KBM-7 (cell line): ENCODE results near the gene IQCC.

Experiments used
- DNase-seq: peaks from one replicate; pipeline ENCODE4 v3.0.0-alpha.2; 2015
- in situ Hi-C: fragments of 300-500 bp; cut with MboI; formaldehyde crosslinking; loops from 2 replicates; pipeline ENCODE4 v1.14.3; 2020; ENCODE audit warnings: low sequenced_read_pairs, low pct_unique_long_range_greater_than_20kb, mixed read lengths

IQCC gene

DNA sequence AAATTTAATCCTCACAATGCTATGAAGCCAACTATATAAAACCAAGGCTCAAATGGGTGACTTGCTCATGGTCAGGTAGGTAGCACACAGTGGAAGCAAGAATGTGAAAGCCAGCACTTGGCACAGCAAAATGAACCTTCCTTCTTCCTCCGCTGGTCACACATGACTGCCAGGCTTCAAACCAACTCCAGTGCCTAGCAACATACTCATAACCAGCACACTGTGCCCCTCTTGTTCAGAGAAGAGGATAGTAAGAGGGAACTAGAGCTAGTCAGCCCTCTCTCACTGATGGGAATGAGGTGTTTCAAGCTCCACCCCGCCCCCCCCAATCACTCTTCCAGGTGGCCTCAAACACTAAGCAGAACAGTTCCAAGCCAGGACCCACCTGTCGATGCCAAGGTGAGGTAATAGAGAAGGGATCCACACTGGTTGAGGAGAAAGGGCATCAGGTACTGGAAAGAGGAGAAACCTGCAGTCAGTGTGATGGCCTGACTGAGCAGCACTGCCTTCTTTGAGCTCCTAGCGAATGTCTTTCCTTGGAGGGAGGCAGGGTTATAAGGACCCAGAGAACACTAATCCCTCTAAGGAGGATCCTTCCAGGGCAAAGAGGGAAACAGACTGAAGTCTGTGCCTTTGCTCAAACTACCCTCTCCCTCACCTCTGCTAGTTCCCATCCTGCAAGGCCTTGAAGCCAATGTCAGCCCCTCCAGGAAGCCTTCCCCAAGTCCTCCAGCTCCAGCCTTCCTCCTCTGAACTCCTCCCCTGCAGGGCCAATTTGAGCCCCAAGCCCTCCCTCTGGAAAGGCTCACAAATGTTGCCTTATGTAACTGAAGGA is 15.5 kb downstream of the IQCC start:
- no peak for DNase-seq
- in situ Hi-C loops, result no loop called here

DNA sequence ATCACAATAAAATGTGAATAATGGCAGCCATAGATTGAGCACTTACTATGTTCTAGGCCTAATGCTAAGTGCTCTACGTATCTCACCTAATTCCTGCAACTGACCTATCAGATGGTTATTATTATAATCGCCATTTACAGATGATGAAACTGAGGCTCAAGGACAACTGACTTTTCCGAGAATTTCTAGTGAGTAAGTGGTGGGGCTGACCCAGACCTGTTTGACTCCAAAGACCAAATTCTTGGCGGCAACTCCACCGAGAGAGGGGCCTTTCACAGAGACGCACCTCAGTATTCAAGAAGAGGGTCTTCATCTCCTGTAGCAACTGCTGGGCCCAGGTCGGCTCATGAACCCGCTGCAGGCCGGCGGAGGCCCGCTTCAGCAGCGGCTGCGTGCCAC is 16.1 kb downstream of the IQCC start:
- in situ Hi-C loops, result no loop called here
- DNase-seq, result no peak

GRCh38 chr1:32221980-32222755 is 16.7 kb downstream of the IQCC start, which contains the start of the genes EIF3I and TMEM234:
TSS of gene EIF3I (plus strand) at chr1:32222407. CDS start at chr1:32222442, 35 bp downstream.
TSS of gene TMEM234 (minus strand) at chr1:32222353. CDS start at chr1:32222322, 31 bp downstream.
- in situ Hi-C loops, result no loop called here
- peak; percentile 88 for DNase-seq

DNA sequence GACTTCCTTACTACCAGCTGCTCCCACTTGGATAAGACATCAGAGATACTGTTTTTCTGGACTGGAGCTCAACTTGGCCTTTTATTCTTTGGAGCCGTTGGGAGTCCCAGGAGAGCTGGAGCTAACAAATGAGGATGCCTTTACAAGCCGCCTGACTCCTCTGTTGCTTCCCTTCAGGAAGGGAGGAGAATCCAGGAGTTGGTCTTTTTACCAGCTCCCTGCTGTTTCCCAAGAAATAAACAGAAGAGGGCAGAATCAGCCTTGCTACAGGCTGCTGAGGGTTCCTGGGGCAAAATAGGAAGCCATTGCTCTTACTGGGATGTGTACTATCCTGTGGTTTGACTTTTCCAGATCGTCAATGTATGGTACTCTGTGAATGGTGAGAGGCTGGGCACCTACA is 18.2 kb downstream of the IQCC start:
- in situ Hi-C loops, result no loop called here
- DNase-seq, result no peak

DNA sequence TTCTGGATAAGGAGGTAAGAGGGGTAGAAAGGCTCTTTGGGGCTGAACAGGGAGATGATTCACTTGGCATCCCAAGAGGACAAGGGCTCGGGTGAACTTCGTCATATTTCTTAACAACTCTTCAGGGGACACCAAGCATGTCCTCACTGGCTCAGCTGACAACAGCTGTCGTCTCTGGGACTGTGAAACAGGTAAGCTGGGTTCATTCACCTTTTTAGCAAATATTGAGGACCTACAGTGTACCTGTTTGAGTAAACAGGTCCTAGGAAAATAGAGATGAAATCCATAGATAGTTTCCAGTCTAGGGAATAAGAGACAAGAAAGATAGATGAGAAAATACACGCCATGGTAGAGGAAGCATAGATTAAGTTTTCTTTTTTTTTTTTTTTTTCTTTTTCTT is 18.8 kb downstream of the IQCC start:
- DNase-seq, result no peak
- in situ Hi-C loops, result no loop called here

- in situ Hi-C loops, result no loop called here
- DNase-seq, result no peak
Observed at GRCh38 chr1:32228771-32229170, 23.3 kb downstream of the IQCC start.

DNA sequence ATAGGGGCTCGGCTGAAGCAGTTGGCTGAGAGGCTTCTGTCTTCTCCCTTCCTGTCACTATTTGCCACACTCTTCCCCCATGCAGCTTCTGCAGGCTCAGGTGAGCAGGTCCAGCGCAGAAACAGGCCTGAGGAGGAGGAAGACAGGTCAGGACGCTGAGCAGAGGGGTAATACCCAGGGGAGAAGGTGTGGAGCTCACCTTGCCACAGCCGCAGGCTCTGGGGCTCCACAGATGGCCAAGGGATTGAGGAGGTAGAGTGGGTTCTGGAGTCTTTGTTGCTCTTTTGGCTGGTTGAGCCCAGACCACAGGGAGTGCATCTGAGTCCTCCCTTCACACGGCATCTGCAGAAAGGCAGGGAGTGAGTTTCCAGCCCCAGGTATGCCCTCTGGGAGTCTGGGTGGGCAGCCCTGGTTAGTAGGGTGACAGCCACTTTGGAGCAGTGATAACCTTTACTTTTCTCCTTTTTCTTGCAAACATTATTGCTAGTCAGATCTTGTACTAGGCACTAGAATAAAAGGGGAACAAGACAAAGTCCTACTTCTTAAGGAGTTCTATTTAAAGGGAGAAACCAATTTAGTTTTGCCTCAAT is 26.5 kb downstream of the IQCC start:
- DNase-seq, result no peak

GRCh38 chr1:32232558-32233304 is 27.3 kb downstream of the IQCC start:
- in situ Hi-C loops, result no loop called here

More for the DNA sequence above, 26.5 kb downstream of the IQCC start:
- in situ Hi-C loops, result no loop called here

GRCh38 chr1:32234792-32235191 is 29.3 kb downstream of the IQCC start:
- no peak for DNase-seq
- in situ Hi-C loops, result no loop called here

More at GRCh38 chr1:32232558-32233304, 27.3 kb downstream of the IQCC start:
- no peak for DNase-seq

GRCh38 chr1:32239337-32239736 is 33.9 kb downstream of the IQCC start:
- in situ Hi-C loops, result no loop called here

GRCh38 chr1:32239790-32240139 is 34.3 kb downstream of the IQCC start:
- DNase-seq, result no peak
- in situ Hi-C loops, result no loop called here

More at GRCh38 chr1:32239337-32239736, 33.9 kb downstream of the IQCC start:
- DNase-seq, result no peak

DNA sequence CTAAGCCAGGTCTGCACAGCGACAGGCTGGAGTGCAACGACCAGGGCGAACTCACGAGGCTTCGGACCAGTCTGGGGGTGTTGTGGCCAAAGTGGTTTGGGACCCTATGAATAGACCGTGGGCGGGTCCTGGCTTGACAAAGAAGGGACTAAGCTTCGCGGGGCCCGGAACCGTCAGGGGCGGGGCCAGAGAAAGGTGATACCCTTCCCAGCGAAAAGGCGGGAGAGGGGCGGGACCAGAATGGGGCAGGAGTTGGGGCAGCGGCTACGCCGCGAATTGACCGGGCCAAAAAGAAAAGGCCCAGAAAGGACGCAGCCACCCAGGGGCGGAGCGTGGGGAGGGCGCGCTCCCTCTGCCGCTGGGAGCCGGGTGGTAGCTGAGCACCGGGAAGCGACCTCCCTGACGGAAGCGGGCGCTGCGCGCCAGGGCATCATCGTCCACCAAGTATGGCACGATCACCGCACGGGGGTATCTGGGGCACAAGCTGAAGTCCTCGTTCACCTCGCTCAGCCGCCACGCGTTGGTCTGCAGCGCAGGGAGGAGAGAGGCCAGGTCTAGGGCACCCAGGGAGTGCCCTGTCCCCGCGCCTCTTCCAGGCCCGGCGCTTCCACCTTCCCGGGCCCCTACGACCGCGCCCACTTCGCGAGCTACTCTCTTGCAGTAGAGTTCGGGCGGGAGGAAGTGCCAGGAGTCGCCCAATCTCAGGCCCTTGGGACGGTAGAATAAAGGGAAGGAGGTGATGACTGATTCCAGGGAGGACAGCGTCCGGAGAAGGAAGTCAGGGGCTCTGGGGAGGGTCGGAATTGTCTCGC is 34.9 kb downstream of the IQCC start:
- in situ Hi-C loops, result no loop called here
- DNase-seq, result no peak

GRCh38 chr1:32241001-32241763 is 35.7 kb downstream of the IQCC start:
- DNase-seq, result no peak
- in situ Hi-C loops, result no loop called here

- in situ Hi-C loops, result no loop called here
- DNase-seq, result no peak
Observed at GRCh38 chr1:32242341-32242851, 36.9 kb downstream of the IQCC start.

- no peak for DNase-seq
- in situ Hi-C loops, result no loop called here
Observed at GRCh38 chr1:32246888-32247273, 41.4 kb downstream of the IQCC start, which contains the start of gene FAM167B. TSS of gene FAM167B (plus strand) at chr1:32247222. CDS start at chr1:32247422, 200 bp downstream.

DNA sequence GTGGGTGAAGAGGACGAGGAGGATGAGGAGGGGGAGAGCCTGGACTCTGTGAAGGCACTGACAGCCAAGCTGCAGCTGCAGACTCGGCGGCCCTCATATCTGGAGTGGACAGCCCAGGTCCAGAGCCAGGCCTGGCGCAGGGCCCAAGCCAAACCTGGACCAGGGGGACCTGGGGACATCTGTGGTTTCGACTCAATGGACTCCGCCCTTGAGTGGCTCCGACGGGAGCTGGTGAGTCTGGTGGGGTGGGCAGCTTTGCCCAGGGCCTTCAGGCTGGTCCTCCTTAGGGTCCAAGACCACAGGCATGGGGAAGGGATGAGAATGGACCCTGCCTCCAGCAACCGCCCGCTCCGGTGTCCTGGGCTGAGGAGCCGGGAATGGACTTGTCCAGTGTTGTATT is 42.0 kb downstream of the IQCC start:
- no peak for DNase-seq
- in situ Hi-C loops, result no loop called here
